Epithelial cell of esophagus (primary cell): ENCODE measurements around the gene MRPS12.
A peak's percentile ranks its signal among the peaks of the same experiment; 100 is the strongest.

Experiments used
- DNase-seq: peaks from one replicate; pipeline ENCODE4 v3.0.0; 2010; ENCODE audit warnings: low read depth
- H3K4me3 ChIP-seq: 2 replicates; pipeline ENCODE4 v1.5.1; 2011; ENCODE audit warnings: mild to moderate bottlenecking, low read length, control low read depth
- TF ChIP-seq, protein P1 (sequence below): IDR thresholded peaks from 2 replicates; pipeline ENCODE4 v1.5.1; 2011; ENCODE audit warnings: low read depth, mild to moderate bottlenecking, low read length, control low read depth, inconsistent platforms; ENCODE audit not compliant: insufficient read depth; ENCODE audit errors: missing control alignments

Gene MRPS12

GRCh38 chr19:38900743-38901190 lies 30.0 kb upstream of the MRPS12 start:
- H3K4me3 ChIP-seq: peak overlapping the region; percentile 95
- no peak for DNase-seq

GRCh38 chr19:38901683-38902082 lies 29.1 kb upstream of the MRPS12 start:
- DNase-seq: no peak
- H3K4me3 ChIP-seq: no peak overlapping the region

More at GRCh38 chr19:38900743-38901190, 30.0 kb upstream of the MRPS12 start:
- TF ChIP-seq, protein P1, sequence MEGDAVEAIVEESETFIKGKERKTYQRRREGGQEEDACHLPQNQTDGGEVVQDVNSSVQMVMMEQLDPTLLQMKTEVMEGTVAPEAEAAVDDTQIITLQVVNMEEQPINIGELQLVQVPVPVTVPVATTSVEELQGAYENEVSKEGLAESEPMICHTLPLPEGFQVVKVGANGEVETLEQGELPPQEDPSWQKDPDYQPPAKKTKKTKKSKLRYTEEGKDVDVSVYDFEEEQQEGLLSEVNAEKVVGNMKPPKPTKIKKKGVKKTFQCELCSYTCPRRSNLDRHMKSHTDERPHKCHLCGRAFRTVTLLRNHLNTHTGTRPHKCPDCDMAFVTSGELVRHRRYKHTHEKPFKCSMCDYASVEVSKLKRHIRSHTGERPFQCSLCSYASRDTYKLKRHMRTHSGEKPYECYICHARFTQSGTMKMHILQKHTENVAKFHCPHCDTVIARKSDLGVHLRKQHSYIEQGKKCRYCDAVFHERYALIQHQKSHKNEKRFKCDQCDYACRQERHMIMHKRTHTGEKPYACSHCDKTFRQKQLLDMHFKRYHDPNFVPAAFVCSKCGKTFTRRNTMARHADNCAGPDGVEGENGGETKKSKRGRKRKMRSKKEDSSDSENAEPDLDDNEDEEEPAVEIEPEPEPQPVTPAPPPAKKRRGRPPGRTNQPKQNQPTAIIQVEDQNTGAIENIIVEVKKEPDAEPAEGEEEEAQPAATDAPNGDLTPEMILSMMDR: no peak

DNA sequence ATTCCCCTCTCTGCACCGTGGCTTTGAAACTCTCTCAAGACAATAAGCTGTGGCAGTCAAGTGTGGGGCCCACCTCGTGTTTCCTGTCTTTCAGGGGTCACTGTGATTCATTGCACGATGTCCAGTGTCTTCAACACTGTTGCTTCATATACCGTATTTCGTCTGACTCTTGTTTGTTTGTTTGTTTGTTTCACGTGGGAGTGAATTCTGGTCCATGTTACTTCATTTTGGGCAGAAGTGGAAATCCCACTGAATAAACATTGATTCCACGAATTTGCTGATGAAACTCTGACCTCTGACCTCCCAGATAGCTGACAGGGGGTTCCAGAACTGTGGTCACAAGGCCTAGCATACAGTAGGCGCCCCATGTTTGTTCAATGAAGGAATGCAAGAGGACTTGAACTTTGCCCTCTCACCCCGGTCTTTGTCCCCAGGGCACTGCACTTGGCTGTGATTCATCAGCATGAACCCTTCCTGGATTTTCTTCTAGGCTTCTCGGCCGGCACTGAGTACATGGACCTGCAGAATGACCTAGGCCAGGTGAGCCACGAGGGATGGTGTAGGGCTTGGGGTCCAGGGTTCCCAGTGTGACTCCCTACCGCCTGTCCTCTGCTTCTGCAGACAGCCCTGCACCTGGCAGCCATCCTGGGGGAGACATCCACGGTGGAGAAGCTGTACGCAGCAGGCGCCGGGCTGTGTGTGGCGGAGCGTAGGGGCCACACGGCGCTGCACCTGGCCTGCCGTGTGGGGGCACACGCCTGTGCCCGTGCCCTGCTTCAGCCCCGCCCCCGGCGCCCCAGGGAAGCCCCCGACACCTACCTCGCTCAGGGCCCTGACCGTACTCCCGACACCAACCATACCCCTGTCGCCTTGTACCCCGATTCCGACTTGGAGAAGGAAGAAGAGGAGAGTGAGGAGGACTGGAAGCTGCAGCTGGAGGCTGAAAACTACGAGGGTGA lies 25.9 kb upstream of the MRPS12 start:
- no peak overlapping the region for H3K4me3 ChIP-seq

More at GRCh38 chr19:38901683-38902082, 29.1 kb upstream of the MRPS12 start:
- TF ChIP-seq, protein P1: no peak

GRCh38 chr19:38905620-38906019 lies 25.1 kb upstream of the MRPS12 start:
- no peak for DNase-seq
- TF ChIP-seq, protein P1: no peak
- no peak overlapping the region for H3K4me3 ChIP-seq

More for the DNA sequence above, 25.9 kb upstream of the MRPS12 start:
- no peak for DNase-seq
- TF ChIP-seq, protein P1: no peak

DNA sequence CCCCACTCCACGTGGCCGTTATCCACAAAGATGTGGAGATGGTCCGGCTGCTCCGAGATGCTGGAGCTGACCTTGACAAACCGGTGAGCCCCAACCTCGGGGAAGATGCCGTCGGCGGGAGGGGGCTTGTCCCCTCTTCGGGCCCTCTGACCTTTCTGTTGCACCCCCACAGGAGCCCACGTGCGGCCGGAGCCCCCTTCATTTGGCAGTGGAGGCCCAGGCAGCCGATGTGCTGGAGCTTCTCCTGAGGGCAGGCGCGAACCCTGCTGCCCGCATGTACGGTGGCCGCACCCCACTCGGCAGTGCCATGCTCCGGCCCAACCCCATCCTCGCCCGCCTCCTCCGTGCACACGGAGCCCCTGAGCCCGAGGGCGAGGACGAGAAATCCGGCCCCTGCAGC lies 23.5 kb upstream of the MRPS12 start:
- TF ChIP-seq, protein P1: no peak
- H3K4me3 ChIP-seq: no peak overlapping the region
- no peak for DNase-seq

DNA sequence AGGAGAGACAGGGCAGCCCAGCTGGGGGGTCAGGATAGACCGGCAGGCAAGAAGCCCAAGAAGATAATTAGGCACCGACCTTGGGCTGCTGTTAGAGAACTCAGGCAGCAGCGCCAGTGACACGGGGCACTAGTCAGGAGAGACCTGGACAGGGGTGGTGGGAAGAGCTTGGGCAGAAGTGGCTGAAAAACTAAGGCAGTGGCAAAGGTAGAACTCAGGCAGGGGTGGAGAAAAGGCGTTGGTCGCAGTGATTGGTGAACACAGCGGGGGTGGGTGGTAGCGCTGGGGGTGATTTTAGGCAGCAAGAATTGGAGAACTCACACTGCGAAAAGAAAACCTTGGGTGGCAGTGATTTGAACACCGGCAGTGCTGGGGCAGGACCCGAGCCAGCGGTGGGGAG lies 23.1 kb upstream of the MRPS12 start:
- H3K4me3 ChIP-seq: no peak overlapping the region
- no peak for DNase-seq
- TF ChIP-seq, protein P1: no peak

GRCh38 chr19:38908911-38909310 lies 21.8 kb upstream of the MRPS12 start:
- TF ChIP-seq, protein P1: no peak
- DNase-seq: no peak
- no peak overlapping the region for H3K4me3 ChIP-seq
